ENCODE data around the gene SLC16A6.
"Not testable (repeated sequence)": the region's sequence is repeated elsewhere in the genome, so short reads cannot be mapped to it uniquely, and the experiment has no call there.

The SLC16A6 gene

GRCh38 chr17:68290955-68291835, at the start of gene SLC16A6, which contains the start of gene ARSG:
Gene SLC16A6 (minus strand): TSS chr17:68291127. CDS start chr17:68278320, 12,807 bp downstream.
Gene ARSG (plus strand): TSS chr17:68291495. CDS start chr17:68307494, 15,999 bp downstream.
- DNase-seq (ENCODE audit: low read depth, low spot score) = no peak
- POLR2A ChIA-PET = interaction anchor here (0.6 kb wide), 1 partner anchor 64 kb away, joined by 3 read pairs; no protein-coding TSS in a partner anchor

GRCh38 chr17:68334393-68334792, 43.5 kb upstream of the SLC16A6 start:
- TF ChIP-seq CTCF (IDR thresholded peaks at IDR 0.05; ENCODE audit: insufficient read depth, low read length, missing control alignments) = no peak
- POLR2A ChIA-PET = no interaction called here

More at GRCh38 chr17:68290955-68291835, at the start of gene SLC16A6, which contains the start of gene ARSG:
- no peak for TF ChIP-seq CTCF (IDR thresholded peaks at IDR 0.05; ENCODE audit: insufficient read depth, low read length, missing control alignments)
- CTCF ChIA-PET = interaction anchor here (4.6 kb wide), 1 partner anchor 28 kb away, joined by 21 read pairs; no protein-coding TSS in a partner anchor
- peak within 1 kb of the TSS; percentile 61 for H3K4me3 ChIP-seq (ENCODE audit: low read depth, low read length)

GRCh38 chr17:68331932-68332331, 41.0 kb upstream of the SLC16A6 start:
- DNase-seq (ENCODE audit: low read depth, low spot score); POLR2A ChIA-PET; CTCF ChIA-PET; H3K4me3 ChIP-seq (ENCODE audit: low read depth, low read length): not testable (repeated sequence)

More at GRCh38 chr17:68334393-68334792, 43.5 kb upstream of the SLC16A6 start:
- no peak for DNase-seq (ENCODE audit: low read depth, low spot score)
- H3K4me3 ChIP-seq (ENCODE audit: low read depth, low read length) = no peak overlapping the region
- CTCF ChIA-PET = interaction anchor here (0.8 kb wide), 1 partner anchor 13 kb away, joined by 3 read pairs; no protein-coding TSS in a partner anchor

- no peak overlapping the region for H3K4me3 ChIP-seq (ENCODE audit: low read depth, low read length)
- CTCF ChIA-PET = interaction anchor here (1.4 kb wide), 1 partner anchor 157 kb away, joined by 3 read pairs; no protein-coding TSS in a partner anchor
- no peak for DNase-seq (ENCODE audit: low read depth, low spot score)
- POLR2A ChIA-PET = no interaction called here
- TF ChIP-seq CTCF (IDR thresholded peaks at IDR 0.05; ENCODE audit: insufficient read depth, low read length, missing control alignments) = no peak
Measured at GRCh38 chr17:68329331-68329730, 38.4 kb upstream of the SLC16A6 start.

- no peak for DNase-seq (ENCODE audit: low read depth, low spot score)
- ChIA-PET POLR2A (no interaction called here), CTCF (interaction anchor here (1.4 to 1.9 kb wide), 2 partner anchors 107 to 156 kb away, joined by 3 to 7 read pairs; no protein-coding TSS in a partner anchor)
- TF ChIP-seq CTCF (IDR thresholded peaks at IDR 0.05; ENCODE audit: insufficient read depth, low read length, missing control alignments) = no peak
- H3K4me3 ChIP-seq (ENCODE audit: low read depth, low read length) = no peak overlapping the region
Measured at GRCh38 chr17:68328676-68329075, 37.7 kb upstream of the SLC16A6 start.

- DNase-seq (ENCODE audit: low read depth, low spot score) = no peak
- CTCF ChIA-PET = interaction anchor here (1.4 to 1.9 kb wide), 3 partner anchors 71 to 156 kb away, joined by 3 to 7 read pairs (median 4); no protein-coding TSS in a partner anchor
- POLR2A ChIA-PET = no interaction called here
- TF ChIP-seq CTCF (IDR thresholded peaks at IDR 0.05; ENCODE audit: insufficient read depth, low read length, missing control alignments) = no peak
- no peak overlapping the region for H3K4me3 ChIP-seq (ENCODE audit: low read depth, low read length)
Measured at GRCh38 chr17:68327823-68328557, 37.1 kb upstream of the SLC16A6 start.
